ENCODE measurements around the gene ARHGEF38. TPM values are rescaled to one million over a fixed set of nuclear protein-coding genes. Genes with fewer than 3 reads are reported as not detected.

The ARHGEF38 gene
- polyA plus RNA-seq, 1 of the 3 experiments (the other 2 are of a cell fraction): 0.02 TPM

DNA sequence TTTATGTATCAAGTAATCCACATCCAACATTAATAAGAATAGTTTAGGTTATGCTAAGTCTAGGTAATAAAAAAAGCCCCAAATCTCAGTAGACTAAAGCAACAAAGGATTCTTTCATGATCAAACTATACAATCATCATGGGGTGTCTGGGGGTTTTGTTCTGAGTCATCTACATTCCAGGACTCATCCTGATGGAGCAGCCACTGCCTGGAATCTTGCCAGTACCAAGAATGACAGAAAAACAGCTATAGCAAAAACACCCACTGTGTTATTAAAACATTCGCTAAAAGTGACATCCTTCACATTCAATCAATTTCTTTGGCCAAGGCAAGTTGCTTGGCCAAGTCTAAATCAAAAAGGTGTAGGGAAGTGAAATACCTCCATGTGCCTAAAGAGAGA, 3.9 kb upstream of the ARHGEF38 start (continued):
- TF ChIP-seq EZH2phosphoT487 (IDR thresholded peaks at IDR 0.05; ENCODE audit: borderline replicate concordance, low read depth) (no peak), RFX5 (IDR thresholded peaks at IDR 0.05; ENCODE audit: low read length) (no peak), CHD2 (IDR thresholded peaks at IDR 0.05; ENCODE audit: low read length, partially characterized antibody) (no peak), FOSL2 (IDR thresholded peaks at IDR 0.05; ENCODE audit: borderline replicate concordance, low read depth) (peak; percentile 79), RCOR1 (IDR thresholded peaks at IDR 0.05; ENCODE audit: low read length) (no peak), GABPA (IDR thresholded peaks at IDR 0.05; ENCODE audit: low read depth) (no peak)
- TF ChIP-seq, protein P1, sequence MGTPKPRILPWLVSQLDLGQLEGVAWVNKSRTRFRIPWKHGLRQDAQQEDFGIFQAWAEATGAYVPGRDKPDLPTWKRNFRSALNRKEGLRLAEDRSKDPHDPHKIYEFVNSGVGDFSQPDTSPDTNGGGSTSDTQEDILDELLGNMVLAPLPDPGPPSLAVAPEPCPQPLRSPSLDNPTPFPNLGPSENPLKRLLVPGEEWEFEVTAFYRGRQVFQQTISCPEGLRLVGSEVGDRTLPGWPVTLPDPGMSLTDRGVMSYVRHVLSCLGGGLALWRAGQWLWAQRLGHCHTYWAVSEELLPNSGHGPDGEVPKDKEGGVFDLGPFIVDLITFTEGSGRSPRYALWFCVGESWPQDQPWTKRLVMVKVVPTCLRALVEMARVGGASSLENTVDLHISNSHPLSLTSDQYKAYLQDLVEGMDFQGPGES (IDR thresholded peaks at IDR 0.05; ENCODE audit: low read depth, low read length): no peak

GRCh38 chr4:105550641-105551040, 1.8 kb upstream of the ARHGEF38 start:
- ChIA-PET POLR2A (no interaction called here), CTCF (interaction anchor here (0.7 kb wide), 1 partner anchor 165 kb away, joined by 3 read pairs; no protein-coding TSS in a partner anchor)
- Histone ChIP-seq H3K9me3 (no peaks in the 10 kb centered on the region), H2AFZ (ENCODE audit: low read depth) (no peak overlapping the region), H3K79me2 (ENCODE audit: insufficient read depth) (no peaks in the 10 kb centered on the region), H4K20me1 (ENCODE audit: insufficient read depth) (no peaks in the 10 kb centered on the region), H3K27me3 (ENCODE audit: insufficient read depth) (no peaks in the 10 kb centered on the region), H3K4me1 (ENCODE audit: control insufficient read depth in 1 of 2, insufficient read depth in 2 of 2, low read depth in 1 of 2, low read length in 1 of 2) (no peaks in the 10 kb centered on the region; a peak in 2 of 4 replicates), H3K9me2 (no peaks in the 10 kb centered on the region), H3K27ac (ENCODE audit: low read depth in 2 of 2, low read length in 1 of 2) (no peak overlapping the region), H3F3A (replicated peaks; ENCODE audit: insufficient read depth) (peaks cover 8% of the 10 kb centered on the region), H3K4me3 (ENCODE audit: low read depth in 2 of 2, low read length in 1 of 2) (no peak overlapping the region), H3K9ac (no peak overlapping the region), H3K4me2 (no peak overlapping the region), H3K36me3 (replicated peaks in 1 of 2; ENCODE audit: control insufficient read depth in 1 of 2, insufficient read depth in 2 of 2, low read length in 1 of 2) (no peaks in the 10 kb centered on the region)
- no peak for TF ChIP-seq CTCF (IDR thresholded peaks at IDR 0.05)
- TF ChIP-seq USF2 (IDR thresholded peaks at IDR 0.05; ENCODE audit: borderline replicate concordance, low read depth, low read length): no peak
- TF ChIP-seq, protein P2, sequence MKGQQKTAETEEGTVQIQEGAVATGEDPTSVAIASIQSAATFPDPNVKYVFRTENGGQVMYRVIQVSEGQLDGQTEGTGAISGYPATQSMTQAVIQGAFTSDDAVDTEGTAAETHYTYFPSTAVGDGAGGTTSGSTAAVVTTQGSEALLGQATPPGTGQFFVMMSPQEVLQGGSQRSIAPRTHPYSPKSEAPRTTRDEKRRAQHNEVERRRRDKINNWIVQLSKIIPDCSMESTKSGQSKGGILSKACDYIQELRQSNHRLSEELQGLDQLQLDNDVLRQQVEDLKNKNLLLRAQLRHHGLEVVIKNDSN (IDR thresholded peaks at IDR 0.05; ENCODE audit: borderline replicate concordance, low read depth): no peak
- TF ChIP-seq ELF1 (IDR thresholded peaks at IDR 0.05): no peak
- no peak for TF ChIP-seq JUND (IDR thresholded peaks at IDR 0.05)
- no peak for TF ChIP-seq EP300 (IDR thresholded peaks at IDR 0.05; ENCODE audit: borderline replicate concordance in 1 of 2, low read depth in 1 of 2, low read length in 1 of 2)
- TF ChIP-seq TAF1 (IDR thresholded peaks at IDR 0.05; ENCODE audit: borderline replicate concordance, low read depth, low read length): no peak
- TF ChIP-seq POLR2AphosphoS5 (IDR thresholded peaks at IDR 0.05; ENCODE audit: low read depth, low read length): no peak
- no peak for TF ChIP-seq SMC3 (IDR thresholded peaks at IDR 0.05; ENCODE audit: low read depth, low read length)
- no peak for TF ChIP-seq CHD2 (IDR thresholded peaks at IDR 0.05; ENCODE audit: low read length, partially characterized antibody)
- TF ChIP-seq YY1 (IDR thresholded peaks at IDR 0.05; ENCODE audit: low read depth): no peak
- TF ChIP-seq RAD21 (IDR thresholded peaks at IDR 0.05; ENCODE audit: low read length): no peak
- no peak for TF ChIP-seq NFIC (IDR thresholded peaks at IDR 0.05; ENCODE audit: borderline replicate concordance)
- no peak for DNase-seq
- WGBS (ENCODE audit: low lambda C conversion rate): 78% methylated on average over 3 of the region's 3 CpGs
